GM12874 (cell line): ENCODE data around the gene PARP12.

Experiments
- TF ChIP-seq, protein P1 (sequence below): IDR thresholded peaks from 2 replicates; pipeline ENCODE4 v1.5.1; 2011; ENCODE audit warnings: low read depth, mild to moderate bottlenecking, control low read depth, low read length, moderate library complexity; ENCODE audit not compliant: insufficient read depth

Gene PARP12

DNA sequence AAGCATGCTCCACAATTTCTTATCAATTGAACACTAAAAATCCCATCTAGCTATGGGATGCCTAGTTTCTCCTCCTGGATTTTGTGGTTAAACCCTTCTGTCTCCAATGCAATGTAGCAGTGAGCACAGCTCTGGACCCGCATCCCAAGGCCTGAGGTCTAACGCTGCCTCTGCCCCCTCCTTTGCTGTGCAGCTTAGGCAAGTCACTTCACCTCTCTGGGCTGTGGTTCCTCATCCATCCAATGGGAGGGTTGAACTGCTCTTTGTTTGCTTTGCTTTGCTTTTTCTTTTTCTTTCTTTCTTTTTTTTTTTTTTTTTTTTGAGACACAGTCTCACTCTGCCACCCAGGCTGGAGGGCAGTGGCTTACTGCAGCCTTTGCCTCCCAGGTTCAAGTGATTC lies 69.2 kb downstream of the PARP12 start:
- TF ChIP-seq, protein P1, sequence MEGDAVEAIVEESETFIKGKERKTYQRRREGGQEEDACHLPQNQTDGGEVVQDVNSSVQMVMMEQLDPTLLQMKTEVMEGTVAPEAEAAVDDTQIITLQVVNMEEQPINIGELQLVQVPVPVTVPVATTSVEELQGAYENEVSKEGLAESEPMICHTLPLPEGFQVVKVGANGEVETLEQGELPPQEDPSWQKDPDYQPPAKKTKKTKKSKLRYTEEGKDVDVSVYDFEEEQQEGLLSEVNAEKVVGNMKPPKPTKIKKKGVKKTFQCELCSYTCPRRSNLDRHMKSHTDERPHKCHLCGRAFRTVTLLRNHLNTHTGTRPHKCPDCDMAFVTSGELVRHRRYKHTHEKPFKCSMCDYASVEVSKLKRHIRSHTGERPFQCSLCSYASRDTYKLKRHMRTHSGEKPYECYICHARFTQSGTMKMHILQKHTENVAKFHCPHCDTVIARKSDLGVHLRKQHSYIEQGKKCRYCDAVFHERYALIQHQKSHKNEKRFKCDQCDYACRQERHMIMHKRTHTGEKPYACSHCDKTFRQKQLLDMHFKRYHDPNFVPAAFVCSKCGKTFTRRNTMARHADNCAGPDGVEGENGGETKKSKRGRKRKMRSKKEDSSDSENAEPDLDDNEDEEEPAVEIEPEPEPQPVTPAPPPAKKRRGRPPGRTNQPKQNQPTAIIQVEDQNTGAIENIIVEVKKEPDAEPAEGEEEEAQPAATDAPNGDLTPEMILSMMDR: no peak

DNA sequence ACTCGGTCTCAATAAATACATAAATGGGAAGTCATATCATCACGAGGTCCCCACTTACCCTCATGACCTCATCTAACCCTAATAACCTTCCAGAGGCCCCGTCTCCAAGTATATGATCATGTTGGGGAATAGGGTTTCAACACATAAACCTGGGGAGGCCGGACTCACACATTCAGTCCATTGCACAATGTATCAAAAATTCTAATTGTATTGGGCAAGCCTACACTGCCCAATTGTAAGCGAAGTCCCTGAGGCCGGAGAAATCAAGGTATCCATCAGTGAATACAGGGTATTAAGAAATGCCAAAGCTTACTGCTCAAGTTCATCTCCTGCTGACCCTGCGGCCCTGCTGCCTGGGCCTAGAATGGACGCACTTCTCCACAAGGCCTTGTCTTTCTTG lies 69.6 kb downstream of the PARP12 start:
- TF ChIP-seq, protein P1: no peak

DNA sequence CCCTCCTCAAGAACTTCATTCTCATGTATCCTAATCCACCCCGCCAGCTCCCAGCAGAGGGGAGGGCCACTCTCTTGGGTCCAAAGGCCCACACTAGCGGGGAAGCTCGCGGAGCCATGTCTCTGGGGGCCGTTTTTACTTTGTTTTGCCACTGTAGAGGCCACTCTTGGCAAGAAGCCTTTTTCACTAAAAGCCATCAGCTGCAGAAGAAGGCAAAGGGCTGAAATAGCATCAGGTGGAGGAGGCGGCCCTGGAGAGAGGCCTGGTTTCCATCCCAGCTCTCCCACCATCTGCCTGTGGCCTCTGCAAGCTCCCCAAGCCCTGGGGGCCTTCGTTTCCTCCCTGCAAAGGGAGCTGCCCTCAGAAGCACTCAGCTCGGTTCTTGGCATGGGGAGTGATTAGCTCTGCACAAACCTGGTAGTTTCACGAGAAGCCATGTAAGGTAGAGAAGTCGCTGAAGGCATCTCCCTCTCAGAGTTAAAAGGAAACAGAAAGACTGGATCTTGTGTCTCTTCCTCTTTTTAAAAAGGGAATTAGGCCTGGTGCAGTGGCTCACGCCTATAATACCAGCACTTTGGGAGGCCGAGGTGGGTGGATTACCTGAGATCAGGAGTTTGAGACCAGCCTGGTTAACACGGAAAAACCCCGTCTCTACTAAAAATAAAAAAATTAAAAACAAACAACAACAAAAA lies 70.3 kb downstream of the PARP12 start:
- TF ChIP-seq, protein P1: no peak

DNA sequence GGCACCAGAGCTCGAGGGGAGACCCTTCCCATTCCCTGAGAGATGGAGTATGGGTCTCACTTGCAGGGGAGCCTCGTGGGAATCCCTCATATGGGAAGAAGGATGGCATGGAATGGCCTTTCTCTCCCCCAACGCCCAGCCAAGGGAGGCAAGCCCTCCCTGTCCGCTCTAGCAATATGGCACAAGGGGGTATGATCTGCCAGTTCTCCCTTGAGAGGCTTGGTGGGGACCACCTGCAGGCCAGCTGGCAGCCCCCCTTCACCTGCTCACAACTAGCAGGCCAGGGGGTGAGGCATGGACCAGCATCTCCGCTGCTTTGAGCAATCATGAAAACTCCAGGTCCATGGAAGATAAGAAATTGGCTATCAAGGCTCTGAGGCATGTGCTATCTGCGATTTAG lies 70.8 kb downstream of the PARP12 start:
- TF ChIP-seq, protein P1: no peak

DNA sequence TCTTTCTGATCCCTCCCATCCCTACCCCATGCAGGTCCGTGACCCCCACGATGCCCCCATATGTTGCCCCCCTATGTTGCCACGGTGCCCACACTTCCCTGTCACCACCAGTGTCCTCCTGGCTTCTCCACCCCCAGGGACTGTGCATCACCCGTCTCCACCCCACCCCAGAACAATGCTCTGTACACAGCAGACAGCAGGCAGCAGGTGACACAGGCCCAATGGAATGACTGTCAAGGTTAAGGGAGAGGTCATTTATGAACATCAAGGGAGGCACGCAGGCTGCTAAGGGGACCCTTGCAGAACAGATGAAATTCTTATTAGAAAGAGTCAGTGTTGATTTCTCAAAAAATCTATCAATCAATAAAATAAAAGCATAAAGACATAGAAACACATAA lies 71.5 kb downstream of the PARP12 start:
- TF ChIP-seq, protein P1: no peak

DNA sequence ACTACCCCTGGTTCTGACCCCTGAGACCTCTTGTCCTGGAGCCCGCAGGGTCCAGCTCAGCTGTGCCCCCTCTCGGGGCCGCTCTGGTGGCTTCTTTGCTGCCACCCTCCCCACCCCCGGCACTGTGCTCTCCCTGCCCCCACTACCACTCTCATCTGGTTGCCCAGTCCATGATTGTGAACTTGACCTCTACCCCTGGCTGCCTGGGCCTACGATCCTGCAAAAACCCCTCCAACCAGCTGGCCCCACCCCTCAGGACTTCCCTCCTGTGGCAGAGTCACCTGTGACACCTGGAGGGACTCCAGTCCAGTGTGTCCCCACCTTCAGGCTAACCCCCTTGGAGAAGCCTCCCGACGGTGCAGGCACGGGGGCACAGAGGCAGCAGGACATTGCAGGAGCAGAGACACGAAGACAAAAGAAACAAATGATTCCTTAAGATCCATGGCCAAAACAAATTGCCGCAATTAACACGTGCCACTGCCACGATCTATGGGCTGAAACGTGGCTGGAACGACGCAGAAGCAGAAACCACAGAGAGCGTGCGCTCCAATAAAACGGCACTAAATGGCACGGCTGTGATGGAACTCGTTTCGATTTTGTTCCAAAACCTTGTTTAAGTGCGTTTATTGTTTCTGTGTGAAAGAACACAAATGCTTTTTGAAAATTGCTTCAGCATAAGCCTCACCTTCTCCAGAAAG lies 72.0 kb downstream of the PARP12 start:
- TF ChIP-seq, protein P1: no peak

DNA sequence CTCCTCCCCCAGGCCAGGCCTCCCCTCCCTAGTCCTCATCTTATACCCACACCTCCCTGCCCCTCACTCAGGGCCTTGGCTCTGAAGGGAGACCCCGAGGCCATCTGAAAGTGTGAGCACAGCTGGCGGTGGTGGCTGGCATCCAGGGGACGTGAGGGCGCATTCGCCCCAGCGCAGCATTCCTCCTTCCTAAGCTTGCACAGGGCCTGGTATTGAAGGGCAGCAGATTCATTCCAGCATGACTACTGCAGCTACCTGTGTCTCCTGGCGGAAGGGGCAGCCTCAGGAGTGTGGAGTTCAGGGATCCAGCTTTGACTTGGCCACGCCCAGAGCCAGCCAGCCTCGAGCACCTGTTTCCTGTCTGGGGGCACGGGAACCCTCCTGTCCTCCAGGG lies 72.6 kb downstream of the PARP12 start:
- TF ChIP-seq, protein P1: no peak
